SK-N-MC (cell line): Measurements from ENCODE around the gene EME2.
A peak's percentile ranks its signal among the peaks of the same experiment; 100 is the strongest.

Experiments used
- DNase-seq: peaks from one replicate; pipeline ENCODE4 v3.0.0-alpha.2; 2011; ENCODE audit warnings: low read depth, low spot score
- H3K27ac ChIP-seq: fragments of 200-600 bp; sonication (generic); 2 replicates; pipeline ENCODE4 v1.5.1; 2016; ENCODE audit warnings: mixed run types
- H3K36me3 ChIP-seq: fragments of 200-600 bp; sonication (generic); 2 replicates; pipeline ENCODE4 v1.6.1; 2017; ENCODE audit warnings: antibody characterized with exemption, low read length, mixed read lengths; ENCODE audit not compliant: insufficient read depth
- H3K4me3 ChIP-seq: fragments of 200-600 bp; sonication (generic); 2 replicates; pipeline ENCODE4 v1.5.1; 2016
- H3K9ac ChIP-seq: fragments of 200-600 bp; sonication (generic); 2 replicates; pipeline ENCODE4 v1.8.0; 2017; ENCODE audit warnings: mixed run types, mixed read lengths; ENCODE audit not compliant: insufficient read length
- H3K9me3 ChIP-seq: fragments of 200-600 bp; sonication (generic); 2 replicates; pipeline ENCODE4 v1.6.1; 2017; ENCODE audit warnings: low read depth, mild to moderate bottlenecking, antibody characterized with exemption, low read length, moderate library complexity, mixed read lengths
- EZH2 ChIP-seq: fragments of 200-600 bp; sonication (generic); IDR thresholded peaks from one replicate; pipeline ENCODE4 v1.6.1; 2017; ENCODE audit warnings: antibody characterized with exemption
- FOXP2 ChIP-seq: optimal IDR thresholded peaks from 2 replicates; pipeline ENCODE3; 2011; ENCODE audit warnings: mild to moderate bottlenecking, moderate library complexity; ENCODE audit not compliant: insufficient read depth; ENCODE audit errors: extremely low read length, control extremely low read depth
- POLR2AphosphoS5 ChIP-seq: IDR thresholded peaks from 2 replicates; pipeline ENCODE4 v1.6.1; 2012; ENCODE audit warnings: mild to moderate bottlenecking, low read depth, low read length, borderline replicate concordance

EME2 gene

GRCh38 chr16:1772362-1772907 is at the start of gene EME2:
EME2 (plus strand) TSS chr16:1772810; CDS start chr16:1773228, 418 bp downstream.
- DNase-seq = no peak
- Histone ChIP-seq H3K27ac (peak within 1 kb of the TSS; percentile 86), H3K9me3 (no peaks in the 10 kb centered on the region), H3K36me3 (peaks cover 3% of the 10 kb centered on the region), H3K9ac (peak within 1 kb of the TSS; percentile 97), H3K4me3 (peak within 1 kb of the TSS; percentile 96)
- TF ChIP-seq FOXP2 = no peak
- no peak for TF ChIP-seq POLR2AphosphoS5
- no peak for TF ChIP-seq EZH2

GRCh38 chr16:1723450-1724147 is 49.0 kb upstream of the EME2 start:
- DNase-seq = no peak
- Histone ChIP-seq H3K36me3 (no peaks in the 10 kb centered on the region; the same call in 1 of the 2 replicates), H3K9me3 (no peaks in the 10 kb centered on the region), H3K9ac (no peak overlapping the region), H3K4me3 (no peak overlapping the region), H3K27ac (no peak overlapping the region)
- no peak for TF ChIP-seq EZH2

- Histone ChIP-seq H3K9me3 (no peaks in the 10 kb centered on the region), H3K36me3 (no peaks in the 10 kb centered on the region; the same call in 1 of the 2 replicates), H3K9ac (no peak overlapping the region), H3K27ac (no peak overlapping the region), H3K4me3 (no peak overlapping the region)
- TF ChIP-seq FOXP2 = no peak
- no peak for TF ChIP-seq POLR2AphosphoS5
- TF ChIP-seq EZH2 = no peak
- no peak for DNase-seq
Observed at GRCh38 chr16:1724491-1724890, 48.1 kb upstream of the EME2 start.

GRCh38 chr16:1726661-1727502 is 45.7 kb upstream of the EME2 start:
- H3K27ac ChIP-seq = no peak overlapping the region
- no peaks in the 10 kb centered on the region; the same call in 1 of the 2 replicates for H3K36me3 ChIP-seq
- no peak overlapping the region for H3K4me3 ChIP-seq
- no peak for DNase-seq
- TF ChIP-seq POLR2AphosphoS5 = no peak
- TF ChIP-seq FOXP2 = no peak
- H3K9me3 ChIP-seq = no peaks in the 10 kb centered on the region
- H3K9ac ChIP-seq = no peak overlapping the region

- Histone ChIP-seq H3K36me3 (no peaks in the 10 kb centered on the region; the same call in 1 of the 2 replicates), H3K4me3 (no peak overlapping the region), H3K9me3 (no peaks in the 10 kb centered on the region), H3K9ac (no peak overlapping the region), H3K27ac (no peak overlapping the region)
- no peak for DNase-seq
- TF ChIP-seq EZH2 = no peak
- no peak for TF ChIP-seq POLR2AphosphoS5
- TF ChIP-seq FOXP2 = no peak
Observed at GRCh38 chr16:1727651-1728624, 44.7 kb upstream of the EME2 start.

- no peaks in the 10 kb centered on the region; the same call in 1 of the 2 replicates for H3K36me3 ChIP-seq
Observed at GRCh38 chr16:1729026-1729425, 43.6 kb upstream of the EME2 start.

GRCh38 chr16:1729445-1729844 is 43.2 kb upstream of the EME2 start:
- Histone ChIP-seq H3K9me3 (no peaks in the 10 kb centered on the region), H3K36me3 (no peaks in the 10 kb centered on the region; the same call in 1 of the 2 replicates), H3K4me3 (no peak overlapping the region), H3K27ac (no peak overlapping the region), H3K9ac (no peak overlapping the region)
- DNase-seq = no peak
- TF ChIP-seq FOXP2 (no peak), POLR2AphosphoS5 (no peak), EZH2 (no peak)

More at GRCh38 chr16:1729026-1729425, 43.6 kb upstream of the EME2 start:
- Histone ChIP-seq H3K27ac (no peak overlapping the region), H3K9me3 (no peaks in the 10 kb centered on the region), H3K4me3 (no peak overlapping the region), H3K9ac (no peak overlapping the region)
- TF ChIP-seq EZH2 (no peak), POLR2AphosphoS5 (no peak), FOXP2 (no peak)
- no peak for DNase-seq
